SK-N-MC (cell line): Measurements from ENCODE around the gene ELAVL1.
A peak's percentile ranks its signal among the peaks of the same experiment; 100 is the strongest.

Experiments used
- DNase-seq: peaks from one replicate; pipeline ENCODE4 v3.0.0-alpha.2; 2011; ENCODE audit warnings: low read depth, low spot score
- H3K27ac ChIP-seq: fragments of 200-600 bp; sonication (generic); 2 replicates; pipeline ENCODE4 v1.5.1; 2016; ENCODE audit warnings: mixed run types
- H3K36me3 ChIP-seq: fragments of 200-600 bp; sonication (generic); 2 replicates; pipeline ENCODE4 v1.6.1; 2017; ENCODE audit warnings: antibody characterized with exemption, low read length, mixed read lengths; ENCODE audit not compliant: insufficient read depth
- H3K4me3 ChIP-seq: fragments of 200-600 bp; sonication (generic); 2 replicates; pipeline ENCODE4 v1.5.1; 2016
- H3K9ac ChIP-seq: fragments of 200-600 bp; sonication (generic); 2 replicates; pipeline ENCODE4 v1.8.0; 2017; ENCODE audit warnings: mixed run types, mixed read lengths; ENCODE audit not compliant: insufficient read length
- H3K9me3 ChIP-seq: fragments of 200-600 bp; sonication (generic); 2 replicates; pipeline ENCODE4 v1.6.1; 2017; ENCODE audit warnings: low read depth, mild to moderate bottlenecking, antibody characterized with exemption, low read length, moderate library complexity, mixed read lengths
- EZH2 ChIP-seq: fragments of 200-600 bp; sonication (generic); IDR thresholded peaks from one replicate; pipeline ENCODE4 v1.6.1; 2017; ENCODE audit warnings: antibody characterized with exemption
- FOXP2 ChIP-seq: optimal IDR thresholded peaks from 2 replicates; pipeline ENCODE3; 2011; ENCODE audit warnings: mild to moderate bottlenecking, moderate library complexity; ENCODE audit not compliant: insufficient read depth; ENCODE audit errors: extremely low read length, control extremely low read depth
- POLR2AphosphoS5 ChIP-seq: IDR thresholded peaks from 2 replicates; pipeline ENCODE4 v1.6.1; 2012; ENCODE audit warnings: mild to moderate bottlenecking, low read depth, low read length, borderline replicate concordance

The ELAVL1 gene

DNA sequence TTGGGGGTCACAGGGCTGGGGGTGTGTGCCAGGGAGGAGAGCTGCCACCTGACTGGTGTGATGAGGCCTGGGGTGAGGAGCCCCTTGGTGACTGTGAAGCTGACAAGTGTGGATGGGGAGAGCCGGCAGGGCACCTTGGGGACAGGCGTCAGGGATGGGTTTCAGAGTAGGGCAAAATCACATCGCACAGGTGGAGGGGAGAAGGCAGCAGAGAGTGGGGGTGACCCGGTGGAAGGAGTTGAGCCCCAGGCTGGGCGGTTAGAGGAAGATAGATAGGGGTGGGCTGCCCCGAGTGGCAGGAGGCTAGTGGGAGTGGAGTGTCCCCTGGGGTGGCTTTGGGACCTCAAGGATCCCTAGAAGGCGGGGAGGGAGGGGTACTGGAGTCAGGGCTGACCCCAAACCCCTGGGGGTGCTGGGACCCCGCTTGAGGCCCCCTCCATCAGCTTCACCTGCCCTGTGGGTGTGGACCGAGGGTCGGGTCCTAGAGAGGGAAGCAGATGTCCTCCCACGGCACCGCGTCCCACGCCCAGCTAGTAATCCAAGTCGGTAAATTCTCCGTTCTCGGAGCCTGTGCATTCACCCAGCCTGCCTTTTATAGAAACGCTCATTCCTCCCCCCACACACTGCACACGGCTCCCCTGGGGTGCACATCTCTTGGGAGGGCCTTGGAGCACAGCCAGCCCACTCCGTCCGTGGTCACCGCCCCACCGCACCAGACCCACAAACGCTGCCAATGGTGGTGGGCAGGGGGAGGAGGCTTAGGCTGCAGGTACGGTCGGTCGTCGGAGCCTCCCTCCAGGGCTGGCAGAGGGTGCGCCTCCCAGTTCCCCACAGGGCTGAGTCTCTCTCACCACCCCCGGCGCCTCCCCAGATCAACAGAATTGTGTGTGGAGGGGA lies 81.9 kb downstream of the ELAVL1 start:
- H3K4me3 ChIP-seq, result no peak overlapping the region; the same call in 1 of the 2 replicates
- no peak overlapping the region for H3K9ac ChIP-seq
- H3K27ac ChIP-seq, result no peak overlapping the region
- no peaks in the 10 kb centered on the region for H3K9me3 ChIP-seq
- no peak for TF ChIP-seq EZH2
- peak; percentile 32; the same call in 1 of the 2 replicates for TF ChIP-seq POLR2AphosphoS5
- TF ChIP-seq FOXP2, result no peak
- no peak for DNase-seq
- H3K36me3 ChIP-seq, result peaks cover 11% of the 10 kb centered on the region; the same call in 1 of the 2 replicates

DNA sequence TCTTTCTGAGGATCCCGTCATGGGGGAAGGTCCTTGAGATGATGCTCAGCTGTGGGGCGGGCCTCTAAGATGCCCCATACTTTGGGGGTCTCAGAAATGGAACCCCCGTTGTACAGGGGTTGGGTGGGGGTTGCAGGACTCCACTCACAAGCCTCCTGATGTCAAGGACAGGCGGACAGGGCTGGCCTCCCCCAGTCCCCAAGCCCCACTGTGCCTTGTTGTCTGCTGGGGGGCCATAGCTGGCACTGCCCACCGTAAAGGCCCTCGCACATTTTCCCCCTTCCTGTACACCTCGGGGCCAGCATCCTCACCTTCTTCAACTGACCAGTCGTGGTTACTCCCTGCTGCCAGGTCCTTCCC lies 82.6 kb downstream of the ELAVL1 start:
- no peak overlapping the region for H3K4me3 ChIP-seq
- H3K9ac ChIP-seq, result no peak overlapping the region
- H3K36me3 ChIP-seq, result peaks cover 11% of the 10 kb centered on the region; the same call in 1 of the 2 replicates
- H3K9me3 ChIP-seq, result no peaks in the 10 kb centered on the region
- H3K27ac ChIP-seq, result no peak overlapping the region
- DNase-seq, result no peak
- TF ChIP-seq POLR2AphosphoS5 (no peak; the same call in 1 of the 2 replicates), EZH2 (no peak), FOXP2 (no peak)

DNA sequence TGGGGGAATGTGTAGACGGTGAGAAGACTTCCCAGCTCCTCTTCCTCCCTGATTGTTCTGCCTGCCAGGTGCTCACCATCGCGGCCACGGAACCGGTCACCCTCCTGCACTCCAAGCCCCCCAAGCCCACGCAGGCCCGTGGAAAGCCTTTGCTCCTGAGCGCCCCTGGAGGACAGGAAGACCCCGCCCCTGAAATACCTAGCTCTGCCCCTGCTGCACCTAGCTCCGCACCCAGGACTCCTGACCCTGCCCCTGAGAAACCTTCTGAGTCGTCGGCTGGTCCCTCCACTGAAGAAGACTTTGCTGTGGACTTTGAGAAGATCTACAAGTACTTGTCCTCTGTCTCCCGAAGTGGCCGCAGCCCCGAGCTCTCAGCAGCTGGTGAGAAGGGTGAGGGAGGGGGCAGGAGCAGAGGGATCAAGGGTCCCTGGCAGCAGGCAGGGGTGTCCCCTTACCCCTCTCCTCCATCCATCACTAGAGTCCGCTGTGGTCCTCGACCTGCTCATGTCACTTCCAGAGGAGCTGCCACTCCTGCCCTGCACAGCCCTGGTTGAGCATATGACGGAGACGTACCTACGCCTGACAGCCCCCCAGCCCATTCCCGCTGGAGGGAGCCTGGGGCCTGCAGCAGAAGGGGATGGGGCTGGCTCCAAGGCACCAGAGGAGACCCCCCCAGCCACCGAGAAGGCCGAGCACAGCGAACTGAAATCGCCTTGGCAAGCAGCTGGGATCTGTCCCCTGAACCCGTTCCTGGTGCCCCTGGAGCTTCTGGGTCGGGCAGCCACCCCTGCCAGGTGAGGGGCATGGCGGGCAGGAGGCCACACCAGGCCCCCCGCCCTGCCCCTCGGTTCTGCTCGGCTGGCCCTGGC lies 83.2 kb downstream of the ELAVL1 start:
- Histone ChIP-seq H3K9me3 (no peaks in the 10 kb centered on the region), H3K27ac (no peak overlapping the region), H3K9ac (no peak overlapping the region), H3K4me3 (no peak overlapping the region), H3K36me3 (peaks cover 11% of the 10 kb centered on the region; the same call in 1 of the 2 replicates)
- no peak for TF ChIP-seq EZH2
- TF ChIP-seq POLR2AphosphoS5, result 0 out of 2 replicates have a peak, but pooled peaks have one; percentile 8
- no peak for TF ChIP-seq FOXP2
- no peak for DNase-seq

DNA sequence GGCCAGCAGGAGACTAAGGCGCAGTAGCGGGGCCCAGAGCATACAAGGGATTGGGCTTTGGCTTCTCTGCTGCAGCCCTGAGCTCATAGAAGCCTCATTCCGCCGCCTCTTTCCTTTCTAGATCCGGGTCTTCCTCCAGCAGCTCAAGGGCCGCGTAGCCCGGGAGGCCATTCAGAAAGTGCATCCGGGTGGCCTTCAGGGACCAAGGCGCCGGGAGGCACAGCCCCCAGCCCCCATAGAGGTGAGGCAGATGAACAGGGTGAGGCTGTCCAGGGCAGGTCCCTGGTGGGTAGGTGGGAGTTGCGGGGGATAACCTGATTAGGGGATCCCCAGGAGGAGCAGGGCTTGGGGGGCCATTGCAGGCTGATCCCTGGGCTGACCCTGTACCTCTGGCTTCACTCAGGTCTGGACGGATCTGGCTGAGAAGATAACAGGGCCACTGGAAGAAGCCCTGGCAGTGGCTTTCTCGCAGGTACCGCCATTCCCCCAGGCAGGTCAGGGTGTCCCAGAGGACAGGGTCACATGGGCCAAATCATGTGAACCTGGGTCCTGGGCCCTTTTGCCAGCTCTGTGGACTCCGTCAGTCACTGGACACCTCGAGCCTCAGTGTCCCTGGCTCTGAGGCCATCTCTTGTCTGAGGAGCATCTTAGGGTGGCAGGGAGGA lies 84.0 kb downstream of the ELAVL1 start:
- no peak for DNase-seq
- no peaks in the 10 kb centered on the region for H3K9me3 ChIP-seq
- H3K27ac ChIP-seq, result no peak overlapping the region
- H3K9ac ChIP-seq, result no peak overlapping the region
- TF ChIP-seq POLR2AphosphoS5 (no peak), EZH2 (no peak), FOXP2 (no peak)
- H3K36me3 ChIP-seq, result peaks cover 11% of the 10 kb centered on the region; the same call in 1 of the 2 replicates
- H3K4me3 ChIP-seq, result peak overlapping the region; percentile 77

DNA sequence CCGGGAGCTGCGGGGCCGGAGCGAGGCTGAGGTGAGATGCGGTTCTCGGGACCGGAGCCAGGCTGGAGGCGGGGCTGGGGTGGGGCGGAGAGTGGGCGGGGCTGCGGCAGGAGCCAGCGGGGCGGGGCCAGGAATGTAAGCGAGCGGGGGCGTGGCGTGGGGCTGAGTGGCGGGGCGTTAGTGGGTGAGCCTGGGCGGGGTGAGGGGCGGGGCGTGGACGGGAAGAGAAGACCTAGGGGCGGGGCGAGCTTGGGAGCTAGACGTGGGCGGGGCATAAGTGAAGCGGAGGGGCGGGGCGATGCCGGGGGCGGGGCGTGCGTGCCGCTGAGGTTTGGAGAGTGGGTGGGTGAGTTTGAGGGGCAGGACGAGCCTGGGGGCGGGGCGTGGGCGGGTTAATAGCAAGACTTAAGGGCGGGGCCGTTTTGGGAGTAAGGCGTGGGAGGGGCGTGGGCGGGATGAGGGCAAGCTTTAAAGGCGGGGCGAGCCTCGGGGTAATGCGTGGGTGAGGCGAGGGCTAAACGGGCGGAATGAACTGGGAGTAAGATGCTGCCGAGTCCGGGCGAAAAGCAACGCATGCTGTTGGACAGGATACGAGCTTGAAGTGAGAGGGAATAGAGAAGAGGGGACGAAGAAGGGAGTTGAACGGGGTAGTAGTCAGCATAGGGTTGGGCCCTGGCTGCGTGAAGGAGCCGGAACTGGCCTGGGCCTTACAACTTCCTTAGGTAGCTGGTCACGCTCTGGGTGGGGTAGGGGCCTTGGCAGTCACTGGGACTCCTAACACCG lies 84.7 kb downstream of the ELAVL1 start:
- 0 out of 2 replicates have a peak overlapping the region, but pooled peaks have one; percentile 75 for H3K27ac ChIP-seq
- TF ChIP-seq FOXP2 (no peak), POLR2AphosphoS5 (0 out of 2 replicates have a peak, but pooled peaks have one; percentile 20), EZH2 (no peak)
- H3K9ac ChIP-seq, result peak overlapping the region; percentile 65
- H3K4me3 ChIP-seq, result peak overlapping the region; percentile 94
- peaks cover 11% of the 10 kb centered on the region; the same call in 1 of the 2 replicates for H3K36me3 ChIP-seq
- H3K9me3 ChIP-seq, result no peaks in the 10 kb centered on the region
- DNase-seq, result peak; percentile 81

DNA sequence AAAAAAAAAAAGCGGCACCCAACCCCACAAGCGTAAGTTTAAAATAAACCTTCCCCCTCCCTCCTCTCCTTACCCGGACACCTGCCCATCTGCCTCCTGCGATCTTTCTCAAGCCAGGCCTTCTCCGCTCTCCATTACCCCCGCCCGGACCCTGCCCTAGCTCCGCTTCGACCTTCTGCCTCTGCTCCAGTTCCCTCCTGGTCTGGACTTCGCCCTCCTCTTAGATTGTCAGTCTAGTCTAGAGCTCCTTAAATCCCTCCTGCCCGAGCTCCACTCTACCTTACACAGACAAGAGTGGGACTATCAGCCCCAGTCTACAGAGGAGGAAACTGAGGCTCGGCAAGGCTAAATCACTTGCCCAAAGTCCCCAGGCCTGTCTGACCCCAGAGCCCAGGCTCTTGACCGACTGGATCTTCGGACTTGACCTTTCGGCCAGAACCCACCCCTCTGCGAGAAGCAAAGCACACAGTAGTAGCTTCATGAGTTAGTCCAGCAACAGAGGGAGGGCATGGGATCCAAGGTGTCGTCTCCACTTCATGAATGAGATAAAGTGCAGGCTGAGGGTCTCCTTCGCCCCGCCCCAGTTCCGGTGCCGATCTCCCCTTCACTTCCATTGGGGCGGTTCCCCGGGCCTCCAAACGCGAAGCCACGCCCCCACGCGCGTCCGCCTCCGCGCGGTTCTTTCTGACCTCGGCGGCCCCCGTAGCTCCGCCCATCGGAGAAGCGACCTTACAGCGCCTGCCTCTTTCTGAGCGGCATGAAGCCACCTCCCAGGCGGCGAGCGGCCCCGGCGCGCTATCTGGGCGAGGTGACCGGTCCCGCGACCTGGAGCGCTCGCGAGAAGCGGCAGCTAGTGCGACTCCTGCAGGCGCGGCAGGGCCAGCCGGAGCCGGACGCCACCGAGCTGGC lies 85.6 kb downstream of the ELAVL1 start, which contains the start of gene SNAPC2:
Gene SNAPC2 (plus strand): TSS at position 729 of the 909 bp plus-strand sequence. CDS start 29 bp downstream, at position 758.
- Histone ChIP-seq H3K36me3 (peaks cover 11% of the 10 kb centered on the region; the same call in 1 of the 2 replicates), H3K27ac (peak within 1 kb of the TSS; percentile 75), H3K9me3 (no peaks in the 10 kb centered on the region), H3K4me3 (peak within 1 kb of the TSS; percentile 94), H3K9ac (peak within 1 kb of the TSS; percentile 65)
- peak; percentile 87 for TF ChIP-seq POLR2AphosphoS5
- peak; percentile 60 for TF ChIP-seq FOXP2
- TF ChIP-seq EZH2, result no peak
- peak; percentile 72 for DNase-seq
